PC-9 (cell line): ENCODE results near the gene PC.

Experiments used
- EZH2 ChIP-seq: fragments of 200-600 bp; sonication (generic); IDR thresholded peaks from 2 replicates; pipeline ENCODE4 v1.8.0; 2017; ENCODE audit warnings: antibody characterized with exemption, low read depth
- TF ChIP-seq, protein P1 (sequence below): fragments of 200-600 bp; sonication (generic); conservative IDR thresholded peaks from 2 replicates; pipeline ENCODE4 v1.6.1; 2017; ENCODE audit warnings: mixed run types, antibody characterized with exemption, mild to moderate bottlenecking, moderate library complexity

GRCh38 chr11:66851698-66852465, 106.3 kb downstream of the PC start:
- TF ChIP-seq, protein P1, sequence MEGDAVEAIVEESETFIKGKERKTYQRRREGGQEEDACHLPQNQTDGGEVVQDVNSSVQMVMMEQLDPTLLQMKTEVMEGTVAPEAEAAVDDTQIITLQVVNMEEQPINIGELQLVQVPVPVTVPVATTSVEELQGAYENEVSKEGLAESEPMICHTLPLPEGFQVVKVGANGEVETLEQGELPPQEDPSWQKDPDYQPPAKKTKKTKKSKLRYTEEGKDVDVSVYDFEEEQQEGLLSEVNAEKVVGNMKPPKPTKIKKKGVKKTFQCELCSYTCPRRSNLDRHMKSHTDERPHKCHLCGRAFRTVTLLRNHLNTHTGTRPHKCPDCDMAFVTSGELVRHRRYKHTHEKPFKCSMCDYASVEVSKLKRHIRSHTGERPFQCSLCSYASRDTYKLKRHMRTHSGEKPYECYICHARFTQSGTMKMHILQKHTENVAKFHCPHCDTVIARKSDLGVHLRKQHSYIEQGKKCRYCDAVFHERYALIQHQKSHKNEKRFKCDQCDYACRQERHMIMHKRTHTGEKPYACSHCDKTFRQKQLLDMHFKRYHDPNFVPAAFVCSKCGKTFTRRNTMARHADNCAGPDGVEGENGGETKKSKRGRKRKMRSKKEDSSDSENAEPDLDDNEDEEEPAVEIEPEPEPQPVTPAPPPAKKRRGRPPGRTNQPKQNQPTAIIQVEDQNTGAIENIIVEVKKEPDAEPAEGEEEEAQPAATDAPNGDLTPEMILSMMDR, result no peak
- TF ChIP-seq EZH2, result no peak
